ENCODE data around the gene IMPA2. TPM values are rescaled to one million over a fixed set of nuclear protein-coding genes. Genes with fewer than 3 reads are reported as not detected.

The IMPA2 gene
- total RNA-seq, 1 donor from 2014 or later, result 41.9 TPM

DNA sequence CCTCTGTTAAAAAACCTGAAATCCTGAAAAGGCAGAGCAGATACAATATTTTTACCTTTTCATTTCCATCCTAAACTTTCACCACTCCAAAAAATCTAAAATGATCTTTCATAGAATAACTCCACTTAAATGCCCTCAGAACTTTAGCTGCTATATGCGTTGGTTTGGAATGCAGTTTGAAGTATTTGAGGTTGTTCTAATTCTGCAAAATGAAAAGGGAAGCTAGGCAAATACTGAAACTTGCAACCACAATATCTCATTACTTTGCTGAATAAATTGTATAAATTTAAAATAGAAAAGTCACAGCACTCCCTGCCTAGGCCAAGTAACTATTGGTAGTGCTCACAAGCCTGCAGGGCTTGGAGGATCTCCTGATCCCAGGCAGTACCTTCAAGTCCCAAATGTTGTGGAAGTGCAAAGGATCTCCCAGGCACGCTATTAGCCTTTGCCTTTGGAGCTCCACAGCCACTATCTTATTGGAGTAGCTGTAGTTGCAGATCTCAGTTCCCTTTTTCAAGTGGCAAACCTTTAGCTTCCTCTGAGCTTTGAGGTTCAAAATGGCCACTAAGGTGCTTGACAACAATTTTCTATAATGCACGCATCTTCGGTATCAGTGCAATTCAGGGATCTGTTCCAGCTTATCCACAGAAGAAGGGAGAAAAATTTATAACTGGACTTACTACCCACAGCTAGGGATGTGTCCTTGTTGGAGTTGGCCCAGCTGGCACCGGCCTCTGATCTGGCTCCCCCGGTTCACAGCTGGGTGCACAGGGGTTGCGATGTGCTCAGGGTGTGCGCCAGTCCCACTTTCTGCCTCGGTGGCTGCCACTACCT is 68.9 kb downstream of the IMPA2 start:
- H3K9ac ChIP-seq, result no peak overlapping the region
- no peaks in the 10 kb centered on the region for H3K36me3 ChIP-seq
- H3K4me3 ChIP-seq, result no peak overlapping the region
- no peaks in the 10 kb centered on the region for H3K36me3 Mint-ChIP-seq
- no peak overlapping the region for H3K4me3 Mint-ChIP-seq
- no peak for DNase-seq (ENCODE audit: low spot score)
- H3K9me3 Mint-ChIP-seq, result no peaks in the 10 kb centered on the region
- no peaks in the 10 kb centered on the region for H4K20me1 ChIP-seq (ENCODE audit: low read depth)
- no peaks in the 10 kb centered on the region for H3K79me2 ChIP-seq (ENCODE audit: low read depth)
- no peak overlapping the region for H3K27ac Mint-ChIP-seq
- H3K27me3 ChIP-seq, result no peaks in the 10 kb centered on the region
- TF ChIP-seq EZH2 (IDR thresholded peaks at IDR 0.05) (no peak), CTCF (IDR thresholded peaks at IDR 0.05) (no peak), EZH2phosphoT487 (IDR thresholded peaks at IDR 0.05) (no peak)
- no peak overlapping the region for H3K4me2 ChIP-seq
- H2AFZ ChIP-seq (replicated peaks), result no peak overlapping the region
- H3K27me3 Mint-ChIP-seq (ENCODE audit: insufficient read depth, low read depth), result no peaks in the 10 kb centered on the region
- H3F3A ChIP-seq (ENCODE audit: low read depth), result no peaks in the 10 kb centered on the region
- peaks cover 4% of the 10 kb centered on the region for H3K4me1 Mint-ChIP-seq
- no peak overlapping the region for H3K27ac ChIP-seq
- no peaks in the 10 kb centered on the region for H3K4me1 ChIP-seq
- no peaks in the 10 kb centered on the region for H3K9me3 ChIP-seq (ENCODE audit: low read depth)

DNA sequence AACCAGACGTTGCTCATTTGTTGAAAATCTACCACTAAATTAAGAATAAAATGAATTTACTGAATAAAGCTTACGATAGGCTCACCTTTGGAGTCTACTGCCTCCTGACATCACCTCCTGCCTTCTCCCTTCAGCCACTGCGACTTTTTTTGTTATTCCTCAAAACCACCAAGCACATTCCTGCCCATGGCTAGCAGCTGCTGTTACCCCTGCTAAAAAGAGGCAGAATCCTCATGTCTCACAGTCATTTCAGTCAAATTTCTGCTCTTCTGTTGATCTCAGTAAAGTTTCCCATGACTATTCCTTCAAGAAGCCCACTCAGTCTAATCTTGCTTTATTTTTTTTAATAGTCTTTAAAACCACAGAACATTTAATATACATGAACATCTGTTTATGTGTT is 71.6 kb downstream of the IMPA2 start:
- Mint-ChIP-seq H3K4me3 (no peak overlapping the region), H3K9me3 (no peaks in the 10 kb centered on the region), H3K27ac (no peak overlapping the region), H3K27me3 (ENCODE audit: insufficient read depth, low read depth) (peaks cover 4% of the 10 kb centered on the region), H3K36me3 (no peaks in the 10 kb centered on the region), H3K4me1 (peaks cover 4% of the 10 kb centered on the region)
- Histone ChIP-seq H3K9me3 (ENCODE audit: low read depth) (no peaks in the 10 kb centered on the region), H3K4me1 (no peaks in the 10 kb centered on the region), H3K79me2 (ENCODE audit: low read depth) (no peaks in the 10 kb centered on the region), H2AFZ (replicated peaks) (no peak overlapping the region), H3K27ac (no peak overlapping the region), H3K4me2 (no peak overlapping the region), H4K20me1 (ENCODE audit: low read depth) (no peaks in the 10 kb centered on the region), H3K4me3 (no peak overlapping the region), H3K27me3 (no peaks in the 10 kb centered on the region), H3K36me3 (no peaks in the 10 kb centered on the region), H3F3A (ENCODE audit: low read depth) (no peaks in the 10 kb centered on the region), H3K9ac (no peak overlapping the region)
- DNase-seq (ENCODE audit: low spot score), result no peak
- TF ChIP-seq CTCF (IDR thresholded peaks at IDR 0.05), result no peak
- no peak for TF ChIP-seq EZH2 (IDR thresholded peaks at IDR 0.05)
- no peak for TF ChIP-seq EZH2phosphoT487 (IDR thresholded peaks at IDR 0.05)

- Histone ChIP-seq H3K79me2 (ENCODE audit: low read depth) (no peaks in the 10 kb centered on the region), H3K4me3 (no peak overlapping the region), H3K27me3 (no peaks in the 10 kb centered on the region), H4K20me1 (ENCODE audit: low read depth) (no peaks in the 10 kb centered on the region), H3K9me3 (ENCODE audit: low read depth) (no peaks in the 10 kb centered on the region), H3F3A (ENCODE audit: low read depth) (no peaks in the 10 kb centered on the region), H3K27ac (no peak overlapping the region), H2AFZ (replicated peaks) (no peak overlapping the region), H3K36me3 (no peaks in the 10 kb centered on the region), H3K9ac (no peak overlapping the region), H3K4me1 (no peaks in the 10 kb centered on the region), H3K4me2 (no peak overlapping the region)
- no peak for TF ChIP-seq EZH2phosphoT487 (IDR thresholded peaks at IDR 0.05)
- no peak for TF ChIP-seq EZH2 (IDR thresholded peaks at IDR 0.05)
- no peak for TF ChIP-seq CTCF (IDR thresholded peaks at IDR 0.05)
- Mint-ChIP-seq H3K4me3 (no peak overlapping the region), H3K9me3 (no peaks in the 10 kb centered on the region), H3K27ac (no peak overlapping the region), H3K27me3 (ENCODE audit: insufficient read depth, low read depth) (peaks cover 4% of the 10 kb centered on the region), H3K4me1 (peaks cover 4% of the 10 kb centered on the region), H3K36me3 (no peaks in the 10 kb centered on the region)
- no peak for DNase-seq (ENCODE audit: low spot score)
Observed at GRCh38 chr18:12053289-12053688, 72.0 kb downstream of the IMPA2 start.

Data from neural progenitor cell (in vitro differentiated cells).